ENCODE results near the gene BICC1.

Gene BICC1

DNA sequence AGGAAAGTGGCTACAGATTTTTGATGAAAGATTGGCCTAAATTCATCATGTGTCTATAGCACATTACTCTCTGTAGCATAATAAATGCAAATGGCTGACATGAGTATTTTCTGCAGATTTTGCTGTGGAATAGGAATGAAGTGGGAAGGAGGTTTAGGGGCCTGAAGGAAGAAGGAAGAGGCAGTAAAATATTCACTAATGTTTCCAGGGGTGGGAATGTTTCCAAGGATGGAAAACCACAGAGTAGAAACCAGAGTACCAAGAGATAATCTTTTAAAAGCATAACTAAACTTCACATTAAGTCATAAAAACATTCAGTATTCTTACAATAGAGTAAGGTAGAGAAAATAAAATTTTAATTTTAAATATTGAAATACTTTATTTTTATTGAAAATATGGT lies 267.8 kb downstream of the BICC1 start:
- DNase-seq (ENCODE audit: low spot score): no peak

DNA sequence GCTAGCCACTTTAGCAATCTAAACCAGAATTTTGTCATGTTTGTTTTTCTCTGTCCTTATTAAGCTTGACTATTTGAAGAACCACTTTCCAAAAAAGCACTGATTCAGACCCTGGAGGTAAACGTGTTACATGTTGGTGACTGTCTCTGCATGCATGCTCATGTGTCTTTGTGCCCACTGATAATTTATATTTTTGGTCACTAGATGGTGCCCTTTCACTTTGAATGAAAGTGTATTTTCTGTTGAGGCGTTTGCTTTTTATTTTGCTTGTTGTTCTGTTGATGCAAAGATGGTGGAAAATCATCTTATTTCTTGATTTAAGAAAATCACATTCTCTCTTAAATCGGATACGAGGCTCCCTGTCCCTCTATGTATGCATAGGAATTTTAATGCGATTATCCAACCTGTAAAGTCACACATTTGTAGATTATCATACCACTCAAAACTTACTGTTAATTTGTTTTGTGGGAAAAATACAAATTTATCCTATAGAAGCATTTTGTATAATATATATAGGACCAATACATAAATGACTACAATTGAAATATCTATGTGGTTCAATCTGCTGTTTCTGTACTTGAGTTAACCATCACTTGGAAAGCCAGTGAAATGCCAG lies 269.3 kb downstream of the BICC1 start:
- no peak for DNase-seq (ENCODE audit: low spot score)

DNA sequence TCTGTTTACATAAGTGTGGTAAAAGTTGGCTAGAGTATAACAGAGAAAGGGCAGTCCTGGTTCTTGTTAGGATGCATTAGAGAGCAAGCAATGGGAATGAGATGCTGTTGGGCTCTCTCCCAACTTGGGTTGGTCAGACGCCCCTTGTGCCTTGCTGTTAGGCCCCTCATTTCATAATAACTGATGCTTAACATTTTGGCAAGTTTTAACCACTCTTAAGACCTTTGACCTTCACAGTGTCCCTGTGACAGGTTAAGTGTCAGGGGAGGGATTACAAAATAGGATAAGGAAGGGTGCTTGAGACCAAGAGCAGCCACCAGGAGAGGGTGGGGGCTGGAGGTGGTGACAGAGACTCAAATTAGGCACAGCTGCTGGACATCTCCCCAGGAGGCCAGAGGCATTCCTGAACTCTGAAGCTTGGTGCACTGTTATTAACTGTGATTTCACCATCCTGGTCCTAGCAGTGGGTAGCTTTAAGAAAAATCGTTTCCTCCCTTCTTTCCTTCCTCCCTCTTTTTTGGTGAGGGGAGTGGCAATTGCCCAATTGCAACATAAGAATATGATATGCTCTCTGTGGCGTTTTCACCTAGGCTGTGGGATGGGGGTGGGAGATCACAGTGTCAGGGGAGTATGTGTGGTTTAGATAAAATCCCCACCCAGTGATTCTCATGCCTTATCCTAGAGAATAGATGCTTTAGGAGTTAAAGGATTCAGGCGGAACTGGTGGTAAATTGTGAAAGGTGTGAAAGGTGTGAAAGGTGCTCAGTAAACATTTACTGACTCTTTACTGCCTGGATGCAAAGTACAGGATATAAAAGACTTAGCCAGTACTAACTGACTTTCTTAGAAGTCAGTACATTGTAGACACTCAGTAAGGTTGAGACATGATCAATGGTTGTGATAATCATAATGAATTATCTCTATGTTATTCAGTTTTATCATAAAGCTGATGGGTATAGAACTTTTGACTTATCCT lies 270.5 kb downstream of the BICC1 start:
- no peak for DNase-seq (ENCODE audit: low spot score)

DNA sequence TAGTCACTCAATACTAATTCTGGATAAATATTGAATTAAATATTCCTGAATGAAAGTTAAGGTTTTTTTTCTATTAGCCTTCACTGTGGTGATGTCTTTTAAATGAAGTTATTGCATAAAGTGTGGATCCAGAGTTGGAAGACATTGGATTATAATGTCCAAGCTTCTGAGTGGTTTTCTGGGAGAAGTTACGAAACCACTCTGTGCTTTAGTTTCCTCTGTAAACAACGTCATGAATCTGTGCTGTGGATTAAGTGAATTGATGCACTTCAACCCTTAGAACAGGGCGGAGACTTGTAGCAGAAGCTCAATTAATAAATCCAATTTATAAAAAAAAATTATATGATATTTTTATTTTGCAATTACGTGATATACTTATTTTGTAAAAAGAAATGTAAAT lies 271.7 kb downstream of the BICC1 start:
- DNase-seq (ENCODE audit: low spot score): no peak

DNA sequence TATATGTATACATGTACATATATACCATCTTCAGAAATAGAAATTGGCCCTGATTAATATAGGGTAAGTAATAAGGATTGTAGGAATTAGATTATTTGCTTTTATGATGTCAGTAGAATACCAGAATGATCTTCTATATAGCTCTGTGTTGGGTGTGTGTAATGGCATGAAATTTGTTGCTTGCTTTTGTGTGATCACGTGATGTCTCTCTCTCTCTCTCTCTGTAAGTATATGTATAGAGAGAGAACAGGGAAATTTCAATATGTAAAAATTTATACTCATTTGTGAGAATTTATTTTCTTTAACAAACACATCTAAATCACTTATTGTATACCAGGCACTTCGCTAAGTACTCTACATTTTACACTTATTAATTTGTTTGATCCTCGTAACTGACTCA lies 272.7 kb downstream of the BICC1 start:
- DNase-seq (ENCODE audit: low spot score): no peak

DNA sequence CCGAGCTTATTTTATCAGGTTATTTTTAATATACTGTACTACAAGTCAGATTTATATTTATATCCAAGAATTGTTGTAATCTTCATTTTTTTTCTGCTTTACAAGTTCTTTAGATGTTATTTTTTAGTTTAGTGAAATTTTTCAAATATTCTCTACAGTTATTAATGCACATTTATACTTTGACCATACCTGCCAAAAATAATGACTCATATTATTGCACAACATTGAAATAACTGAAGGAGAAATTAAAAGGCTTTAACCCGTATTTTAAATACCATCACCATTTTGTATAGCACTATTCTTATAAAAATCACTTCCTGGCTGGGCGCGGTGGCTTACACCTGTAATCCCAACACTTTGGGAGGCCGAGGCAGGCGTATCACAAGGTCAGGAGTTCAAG lies 278.5 kb downstream of the BICC1 start:
- no peak for DNase-seq (ENCODE audit: low spot score)

DNA sequence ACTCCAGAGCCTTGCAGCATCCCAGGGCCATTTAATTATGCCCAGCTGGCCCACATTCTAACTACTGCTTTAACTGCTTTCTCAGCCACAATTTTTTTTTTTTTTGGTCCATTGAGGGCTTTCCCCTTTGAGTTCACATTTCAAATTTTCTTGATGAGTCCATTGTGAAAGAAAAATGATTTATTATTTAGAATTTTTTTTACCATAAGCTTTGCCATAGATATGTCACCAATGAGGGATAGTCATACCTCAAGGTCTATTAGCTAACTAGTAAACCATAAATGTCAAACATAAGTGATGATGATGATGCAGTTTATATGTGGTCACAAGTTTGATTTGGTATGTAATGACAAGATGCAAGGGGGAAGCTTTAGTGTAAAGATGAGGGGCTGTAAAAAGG lies 282.9 kb downstream of the BICC1 start:
- no peak for DNase-seq (ENCODE audit: low spot score)

DNA sequence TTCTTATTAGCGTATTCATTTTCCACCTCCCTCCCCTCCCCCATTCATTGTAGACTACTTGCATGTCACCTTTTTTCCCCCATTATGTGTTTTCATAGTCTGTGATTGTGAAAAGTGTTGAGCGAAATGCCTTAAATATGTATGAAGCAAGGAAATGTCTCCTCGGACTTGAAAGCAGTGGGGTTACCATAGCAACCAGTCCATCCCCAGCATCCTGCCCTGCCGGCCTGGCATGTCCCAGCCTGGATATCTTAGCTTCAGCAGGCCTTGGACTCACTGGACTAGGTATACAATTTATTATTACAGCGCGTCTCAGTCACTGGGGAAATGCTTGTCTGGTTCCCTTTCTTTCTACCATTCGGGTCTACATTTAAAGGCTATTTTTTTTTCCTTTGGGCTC lies 283.6 kb downstream of the BICC1 start:
- DNase-seq (ENCODE audit: low spot score): no peak

DNA sequence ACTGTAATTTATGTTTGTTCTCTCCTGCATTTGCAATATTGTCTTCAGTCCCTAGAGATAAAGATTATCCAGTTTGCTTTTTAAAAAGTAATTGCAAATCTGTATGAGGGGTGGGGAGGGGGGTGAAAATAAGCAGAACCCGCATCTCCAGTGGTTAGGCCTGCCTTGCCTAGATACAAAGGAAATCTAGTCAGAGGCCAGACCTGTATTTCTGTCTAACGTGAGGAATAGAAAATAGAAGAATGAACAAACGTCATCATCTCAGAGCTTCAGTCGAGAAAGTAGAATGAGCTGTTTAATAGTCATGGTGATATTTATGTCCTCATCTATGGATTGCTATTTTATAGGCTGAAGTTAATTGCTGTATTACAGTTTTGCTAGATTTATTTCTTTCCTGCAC lies 284.2 kb downstream of the BICC1 start:
- no peak for DNase-seq (ENCODE audit: low spot score)

DNA sequence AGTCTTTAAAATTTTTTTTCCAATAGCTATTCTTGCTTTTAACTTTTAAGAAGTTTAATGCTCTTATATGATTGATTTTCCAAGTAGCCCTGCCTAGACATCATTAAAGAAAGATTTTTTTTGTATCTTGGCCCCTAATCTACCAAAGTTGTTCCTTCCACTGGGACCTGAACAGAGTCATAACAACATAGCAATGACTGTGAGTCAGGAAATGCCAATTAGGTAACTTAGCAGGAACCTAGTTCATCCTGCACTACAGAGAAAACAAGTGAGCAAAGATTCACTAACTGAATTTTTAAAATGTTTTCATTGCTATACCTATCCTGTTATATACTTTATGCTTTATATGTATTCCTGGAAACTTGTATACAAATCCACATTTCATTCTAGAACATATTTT lies 284.7 kb downstream of the BICC1 start:
- DNase-seq (ENCODE audit: low spot score): no peak

DNA sequence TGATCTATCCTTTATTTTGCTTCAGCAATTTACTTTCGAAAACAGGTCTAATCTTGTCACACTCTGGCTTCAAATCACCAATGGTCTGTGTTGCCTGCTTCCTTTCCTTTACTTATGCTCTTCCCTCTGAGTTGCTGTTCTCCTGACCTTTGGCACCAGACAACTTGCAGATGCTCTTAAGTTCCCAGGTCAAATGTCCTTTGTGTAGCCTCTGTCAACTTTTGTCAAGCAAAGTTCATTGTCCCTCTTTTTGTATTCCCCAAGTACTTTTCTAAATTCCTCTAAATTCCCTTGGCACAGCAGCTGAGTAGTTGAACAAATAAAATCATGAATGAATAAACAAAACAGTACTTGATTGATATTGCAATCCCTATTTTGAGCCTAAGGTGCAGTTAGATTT lies 289.4 kb downstream of the BICC1 start:
- DNase-seq (ENCODE audit: low spot score): no peak

DNA sequence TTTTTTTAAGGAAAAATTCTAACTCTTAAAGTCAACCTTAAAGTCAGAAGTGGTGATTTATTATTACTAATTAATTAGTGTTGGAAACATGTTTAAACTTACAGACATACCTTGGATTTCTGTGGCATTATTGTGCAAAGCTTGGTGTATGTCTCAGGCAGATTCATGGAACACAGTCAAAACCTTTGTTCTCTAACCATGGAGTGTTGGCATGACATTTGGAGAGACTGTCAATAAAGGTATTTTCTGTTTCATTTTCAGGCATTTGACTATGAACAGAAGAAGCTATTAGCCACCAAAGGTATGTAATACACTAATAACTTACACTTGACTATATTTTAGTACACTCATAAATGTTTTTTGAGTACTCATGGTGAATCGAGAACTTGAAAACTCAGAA lies 293.7 kb downstream of the BICC1 start:
- DNase-seq (ENCODE audit: low spot score): no peak

DNA sequence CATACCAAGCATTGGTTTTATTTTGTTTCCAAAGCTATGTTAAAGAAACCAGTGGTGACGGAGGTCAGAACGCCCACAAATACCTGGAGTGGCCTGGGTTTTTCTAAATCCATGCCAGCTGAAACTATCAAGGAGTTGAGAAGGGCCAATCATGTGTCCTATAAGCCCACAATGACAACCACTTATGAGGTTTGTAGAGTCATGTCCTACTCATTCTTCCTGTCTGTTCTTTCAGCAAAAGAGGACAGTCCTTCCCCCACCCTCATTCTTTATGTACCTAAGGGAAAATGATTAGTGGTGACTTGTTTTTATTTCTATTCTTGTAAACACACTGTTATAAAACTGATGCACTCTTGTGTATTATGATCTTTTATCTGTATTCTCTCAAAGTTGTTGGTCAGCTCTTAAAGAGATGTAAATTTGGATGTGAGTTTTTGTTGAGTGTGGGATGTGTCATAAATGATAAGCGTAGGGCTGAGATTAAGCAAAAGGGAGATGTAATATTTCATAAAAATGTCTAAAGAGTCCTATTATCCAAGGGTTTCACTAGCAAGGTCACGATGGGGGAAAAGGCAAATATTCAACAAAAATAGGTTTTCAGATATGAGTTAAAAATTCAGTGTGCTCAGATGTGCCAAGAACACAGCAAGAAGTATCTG lies 294.4 kb downstream of the BICC1 start:
- no peak for DNase-seq (ENCODE audit: low spot score)

DNA sequence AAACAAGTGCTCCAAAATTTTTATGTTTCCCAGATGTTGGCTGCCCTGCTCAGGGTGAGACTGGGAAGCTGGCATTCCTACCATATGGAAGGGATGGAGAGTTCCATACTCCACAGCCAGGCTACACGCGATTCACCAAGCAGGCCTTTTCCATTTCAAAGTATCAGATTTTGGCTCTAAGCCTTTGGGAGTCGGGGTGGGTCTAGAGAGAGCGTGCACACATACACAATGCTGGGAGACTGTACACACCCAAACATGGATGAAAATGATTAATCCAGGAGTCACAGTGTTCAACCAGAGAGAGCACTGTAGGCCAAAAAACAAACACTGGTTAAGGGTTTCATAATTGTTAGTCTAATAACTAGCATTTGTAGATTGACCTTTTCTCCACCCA lies 295.0 kb downstream of the BICC1 start:
- DNase-seq (ENCODE audit: low spot score): no peak

DNA sequence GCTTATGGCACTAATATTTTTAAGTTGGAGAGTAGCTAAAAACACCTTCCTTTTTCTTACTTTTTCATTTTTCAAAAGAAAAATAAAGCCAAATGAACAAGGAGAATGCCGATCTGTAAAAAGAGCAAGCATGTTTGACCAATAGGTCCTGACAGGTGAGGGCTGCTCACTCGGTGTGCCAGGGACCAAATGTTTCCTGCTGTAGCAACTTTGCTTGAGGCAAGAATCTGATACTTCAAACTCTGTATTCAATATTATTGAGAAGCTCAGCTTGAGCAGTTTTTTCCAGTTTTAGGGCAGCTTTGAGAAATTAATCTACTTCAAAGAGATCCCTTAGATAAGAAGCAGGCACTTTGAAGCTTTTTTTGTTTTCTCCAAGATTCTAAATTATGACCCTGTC lies 298.1 kb downstream of the BICC1 start:
- DNase-seq (ENCODE audit: low spot score): no peak

DNA sequence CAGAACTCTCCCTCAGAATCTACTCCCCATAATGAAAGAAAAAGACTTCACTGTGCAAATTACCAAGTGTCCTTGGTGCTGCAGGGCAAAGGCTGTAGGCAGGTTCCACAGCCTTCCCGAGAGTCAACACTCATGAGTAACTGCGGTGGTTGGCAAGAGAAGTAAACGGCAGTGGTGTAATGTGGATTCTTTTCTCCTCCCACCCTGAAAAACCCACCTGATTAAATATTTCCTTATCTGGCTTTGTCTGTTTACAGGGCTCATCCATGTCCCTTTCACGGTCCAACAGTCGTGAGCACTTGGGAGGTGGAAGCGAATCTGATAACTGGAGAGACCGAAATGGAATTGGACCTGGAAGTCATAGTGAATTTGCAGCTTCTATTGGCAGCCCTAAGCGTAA lies 300.9 kb downstream of the BICC1 start:
- DNase-seq (ENCODE audit: low spot score): no peak

DNA sequence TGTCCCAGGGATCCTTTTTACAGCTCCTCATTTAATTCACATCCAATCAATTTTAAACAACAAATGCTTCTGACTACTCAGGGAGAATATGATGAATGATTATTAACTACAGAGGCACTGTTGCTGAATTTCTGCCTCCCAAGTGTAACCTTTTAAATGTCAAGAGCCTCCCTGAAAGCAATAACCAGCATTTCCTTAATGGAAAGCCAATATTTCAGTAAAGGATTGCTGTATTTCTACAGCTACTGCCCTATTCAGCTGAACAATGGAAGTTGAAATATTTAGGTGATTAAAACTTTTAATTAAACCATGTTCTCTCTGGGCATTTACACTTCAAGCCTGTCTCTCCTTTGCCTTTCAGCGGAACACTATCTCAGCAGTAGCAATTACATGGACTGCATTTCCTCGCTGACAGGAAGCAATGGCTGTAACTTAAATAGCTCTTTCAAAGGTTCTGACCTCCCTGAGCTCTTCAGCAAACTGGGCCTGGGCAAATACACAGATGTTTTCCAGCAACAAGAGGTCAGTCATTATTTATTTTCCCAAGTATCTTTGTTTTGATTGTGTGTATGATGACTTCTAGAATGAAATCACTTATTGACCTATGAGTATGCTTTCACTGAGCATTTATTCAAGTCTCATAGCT lies 304.7 kb downstream of the BICC1 start:
- DNase-seq (ENCODE audit: low spot score): no peak

DNA sequence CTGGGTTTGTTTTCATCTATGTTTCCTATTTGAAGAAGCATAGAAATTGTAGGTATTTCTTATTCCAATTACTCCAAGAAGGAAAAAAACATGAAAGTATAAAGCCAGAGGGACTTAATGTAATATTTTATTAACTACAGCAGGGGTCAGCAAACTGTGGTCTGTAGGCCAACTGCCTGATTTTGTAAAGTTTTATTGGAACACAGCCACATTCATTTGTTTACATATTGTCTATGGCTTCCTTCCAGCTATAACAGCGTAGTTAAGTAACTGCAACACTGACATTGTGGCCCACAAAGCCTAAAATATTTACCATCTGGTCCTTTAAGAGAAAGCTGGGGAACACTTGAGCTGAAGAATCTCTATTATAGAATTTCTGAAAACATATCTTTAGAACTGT lies 306.2 kb downstream of the BICC1 start:
- DNase-seq (ENCODE audit: low spot score): no peak

DNA sequence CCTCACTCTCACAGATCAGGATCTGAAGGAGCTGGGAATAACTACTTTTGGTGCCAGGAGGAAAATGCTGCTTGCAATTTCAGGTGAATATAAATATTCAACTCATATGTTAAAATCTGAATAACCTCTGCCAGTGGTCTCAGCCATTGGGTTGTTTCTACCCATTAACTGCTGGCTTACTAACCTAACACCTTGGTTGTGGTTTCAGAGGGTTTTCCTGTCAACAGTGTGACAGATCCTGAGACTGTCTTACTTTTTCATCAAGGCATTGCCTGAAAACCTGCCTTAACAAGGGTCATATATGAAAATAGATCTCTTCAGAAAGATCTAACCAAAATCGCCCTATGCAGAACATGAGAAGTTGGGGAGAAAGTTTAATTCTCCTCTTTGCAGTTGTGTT lies 307.7 kb downstream of the BICC1 start:
- no peak for DNase-seq (ENCODE audit: low spot score)

DNA sequence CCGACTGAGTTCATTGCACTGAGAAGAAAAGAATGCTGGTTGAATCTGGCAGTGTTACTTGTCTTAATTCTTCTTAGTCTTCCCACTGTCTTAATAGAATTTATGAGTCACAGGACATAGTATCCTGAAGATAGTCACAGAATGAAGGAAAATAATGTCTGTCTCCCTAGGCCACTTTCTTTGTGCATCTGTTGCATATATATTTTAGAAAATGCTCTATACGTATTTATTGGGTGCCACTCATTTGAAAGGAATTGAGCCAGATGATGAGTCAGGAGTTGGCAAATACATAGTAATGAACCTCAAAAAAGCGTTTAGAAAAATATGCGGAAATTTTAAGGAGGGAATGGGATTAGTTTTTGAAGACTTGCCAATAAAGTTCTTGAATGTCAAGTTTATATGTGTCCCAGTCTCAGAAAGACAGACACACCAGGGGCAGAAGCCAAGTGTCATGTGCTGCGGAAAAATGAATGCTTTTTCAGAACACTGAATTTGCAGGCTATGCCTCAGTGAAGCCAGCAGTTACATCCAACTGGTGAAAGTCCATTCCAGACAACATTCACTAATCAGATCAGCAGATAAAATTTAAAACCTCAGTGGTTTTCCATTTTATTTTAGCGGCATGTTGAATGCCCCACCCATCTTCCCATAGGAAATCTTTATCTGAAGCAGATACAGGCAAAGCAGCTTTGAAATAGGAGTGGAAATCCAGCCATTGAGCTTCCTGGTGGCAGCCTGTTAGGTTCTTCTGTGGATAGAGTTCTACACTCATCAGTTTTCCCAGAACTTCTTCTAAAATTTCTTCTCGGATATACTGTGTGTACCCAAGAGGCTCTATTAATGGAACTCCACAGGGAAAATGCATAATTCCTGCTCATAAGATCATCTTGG lies 308.4 kb downstream of the BICC1 start:
- DNase-seq (ENCODE audit: low spot score): no peak

DNA sequence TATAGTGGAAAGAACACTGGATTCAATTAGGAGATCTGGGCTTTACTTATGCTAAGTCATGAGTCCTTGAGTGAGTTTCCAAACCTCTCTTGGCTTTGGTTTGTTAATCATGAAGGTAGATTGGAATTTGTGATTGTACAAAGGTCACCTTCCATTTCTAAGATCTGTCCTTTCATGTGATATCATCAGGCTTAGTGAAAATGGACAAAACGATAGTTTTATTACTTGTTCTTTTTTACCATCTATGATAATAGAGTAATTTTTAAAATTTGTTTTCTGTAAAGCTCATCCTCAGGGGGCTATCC lies 309.0 kb downstream of the BICC1 start:
- DNase-seq (ENCODE audit: low spot score): no peak

DNA sequence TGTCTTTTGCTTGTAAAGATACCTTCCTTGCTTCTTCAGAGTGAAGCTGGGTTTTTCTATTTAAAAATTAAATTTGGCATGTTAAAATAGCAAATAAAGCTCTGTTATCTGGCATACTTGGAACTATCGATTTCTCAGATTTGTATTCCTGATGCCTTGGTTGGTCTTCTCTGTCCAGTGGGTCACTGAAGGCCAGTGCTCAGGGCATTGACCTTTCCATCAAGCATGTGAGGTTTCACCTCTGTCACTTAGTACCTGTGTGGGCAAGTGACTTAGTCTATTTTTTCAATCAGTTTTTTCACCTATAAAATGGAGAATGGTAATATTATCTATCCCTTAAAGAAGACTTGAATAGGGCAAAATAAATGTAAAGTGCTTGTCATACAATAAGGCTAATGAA lies 311.3 kb downstream of the BICC1 start:
- DNase-seq (ENCODE audit: low spot score): no peak
